ENCODE data around the gene ATG9A. TPM values are rescaled to one million over a fixed set of nuclear protein-coding genes. Genes with fewer than 3 reads are reported as not detected.

Gene ATG9A
- total RNA-seq, 2 donors from 2014 or later = 45.4 to 45.7 TPM

GRCh38 chr2:219199470-219200211 is 29.8 kb downstream of the ATG9A start:
- H3K27me3 ChIP-seq (ENCODE audit: control insufficient read depth, insufficient read depth, low read length, poor library complexity, severe bottlenecking) = peaks cover 5% of the 10 kb centered on the region
- H3K36me3 Mint-ChIP-seq (ENCODE audit: low read depth) = no peaks in the 10 kb centered on the region
- peaks cover 11% of the 10 kb centered on the region for H3K27me3 Mint-ChIP-seq (ENCODE audit: insufficient read depth)
- H3K4me3 Mint-ChIP-seq = no peak overlapping the region
- no peak for TF ChIP-seq CTCF (conservative IDR thresholded peaks at IDR 0.05)
- H3K4me1 ChIP-seq (ENCODE audit: control insufficient read depth, insufficient read depth, low read length) = no peaks in the 10 kb centered on the region
- H3K27ac ChIP-seq (ENCODE audit: low read depth, low read length) = no peak overlapping the region
- H3K27ac Mint-ChIP-seq = no peak overlapping the region
- no peak overlapping the region for H3K4me3 ChIP-seq (ENCODE audit: low read length)
- no peak for DNase-seq
- H3K4me1 Mint-ChIP-seq = no peaks in the 10 kb centered on the region
- no peak overlapping the region for H3K9ac ChIP-seq (ENCODE audit: extremely low read depth, low read length, poor library complexity, severe bottlenecking)
- H3K36me3 ChIP-seq (ENCODE audit: control insufficient read depth, insufficient read depth, low read length) = no peaks in the 10 kb centered on the region
- no peaks in the 10 kb centered on the region for H3K9me3 ChIP-seq (ENCODE audit: control insufficient read depth, low read length)
- H3K9me3 Mint-ChIP-seq = peaks cover 13% of the 10 kb centered on the region
- 84 to 92% methylated on average over 6 to 11 of the region's 12 CpGs for WGBS, 2 experiments (ENCODE audit: insufficient coverage in 1 of 2, insufficient read length in 1 of 2)

GRCh38 chr2:219198974-219199373 is 30.5 kb downstream of the ATG9A start:
- H3K9ac ChIP-seq (ENCODE audit: extremely low read depth, low read length, poor library complexity, severe bottlenecking) = no peak overlapping the region
- no peak for DNase-seq
- peaks cover 5% of the 10 kb centered on the region for H3K27me3 ChIP-seq (ENCODE audit: control insufficient read depth, insufficient read depth, low read length, poor library complexity, severe bottlenecking)
- peaks cover 8% of the 10 kb centered on the region for H3K27me3 Mint-ChIP-seq (ENCODE audit: insufficient read depth)
- peaks cover 9% of the 10 kb centered on the region for H3K9me3 Mint-ChIP-seq
- no peaks in the 10 kb centered on the region for H3K36me3 Mint-ChIP-seq (ENCODE audit: low read depth)
- TF ChIP-seq CTCF (conservative IDR thresholded peaks at IDR 0.05) = no peak
- no peaks in the 10 kb centered on the region for H3K9me3 ChIP-seq (ENCODE audit: control insufficient read depth, low read length)
- H3K4me1 ChIP-seq (ENCODE audit: control insufficient read depth, insufficient read depth, low read length) = no peaks in the 10 kb centered on the region
- H3K27ac Mint-ChIP-seq = no peak overlapping the region
- WGBS, 2 experiments (ENCODE audit: insufficient coverage in 1 of 2, insufficient read length in 1 of 2) = 82 to 89% methylated on average over 4 to 5 of the region's 5 CpGs
- H3K4me3 Mint-ChIP-seq = no peak overlapping the region
- H3K4me1 Mint-ChIP-seq = no peaks in the 10 kb centered on the region
- no peak overlapping the region for H3K4me3 ChIP-seq (ENCODE audit: low read length)
- no peaks in the 10 kb centered on the region for H3K36me3 ChIP-seq (ENCODE audit: control insufficient read depth, insufficient read depth, low read length)
- H3K27ac ChIP-seq (ENCODE audit: low read depth, low read length) = no peak overlapping the region

GRCh38 chr2:219197388-219197787 is 32.0 kb downstream of the ATG9A start:
- Histone ChIP-seq H3K9me3 (ENCODE audit: control insufficient read depth, low read length) (no peaks in the 10 kb centered on the region), H3K9ac (ENCODE audit: extremely low read depth, low read length, poor library complexity, severe bottlenecking) (no peak overlapping the region), H3K4me1 (ENCODE audit: control insufficient read depth, insufficient read depth, low read length) (no peaks in the 10 kb centered on the region), H3K4me3 (ENCODE audit: low read length) (no peak overlapping the region), H3K27me3 (ENCODE audit: control insufficient read depth, insufficient read depth, low read length, poor library complexity, severe bottlenecking) (peaks cover 5% of the 10 kb centered on the region), H3K27ac (ENCODE audit: low read depth, low read length) (no peak overlapping the region), H3K36me3 (ENCODE audit: control insufficient read depth, insufficient read depth, low read length) (no peaks in the 10 kb centered on the region)
- TF ChIP-seq CTCF (conservative IDR thresholded peaks at IDR 0.05) = no peak
- Mint-ChIP-seq H3K9me3 (peaks cover 9% of the 10 kb centered on the region), H3K4me3 (no peak overlapping the region), H3K36me3 (ENCODE audit: low read depth) (no peaks in the 10 kb centered on the region), H3K27ac (no peak overlapping the region), H3K27me3 (ENCODE audit: insufficient read depth) (peaks cover 3% of the 10 kb centered on the region), H3K4me1 (no peaks in the 10 kb centered on the region)
- DNase-seq = no peak
- WGBS, 2 experiments (ENCODE audit: insufficient coverage in 1 of 2, insufficient read length in 1 of 2) = 100% methylated on average over 1 of the region's 1 CpG; no CpG with 5 or more reads in 1 of the 2 experiments
